Fibroblast of pulmonary artery (primary cell): ENCODE results near the gene ROBO4.
A peak's percentile ranks its signal among the peaks of the same experiment; 100 is the strongest.

Source experiments
- DNase-seq: peaks from one replicate; pipeline ENCODE4 v3.0.0-alpha.2; 2010; ENCODE audit warnings: low read depth
- H3K4me3 ChIP-seq: replicated peaks from 2 replicates; pipeline ENCODE4 v1.5.1; 2011; ENCODE audit warnings: low read depth, mild to moderate bottlenecking, control low read depth, low read length, moderate library complexity
- TF ChIP-seq, protein P1 (sequence below): IDR thresholded peaks from 2 replicates; pipeline ENCODE4 v1.5.1; 2011; ENCODE audit warnings: mild to moderate bottlenecking, control low read depth, low read length, inconsistent platforms; ENCODE audit errors: missing control alignments

The ROBO4 gene

DNA sequence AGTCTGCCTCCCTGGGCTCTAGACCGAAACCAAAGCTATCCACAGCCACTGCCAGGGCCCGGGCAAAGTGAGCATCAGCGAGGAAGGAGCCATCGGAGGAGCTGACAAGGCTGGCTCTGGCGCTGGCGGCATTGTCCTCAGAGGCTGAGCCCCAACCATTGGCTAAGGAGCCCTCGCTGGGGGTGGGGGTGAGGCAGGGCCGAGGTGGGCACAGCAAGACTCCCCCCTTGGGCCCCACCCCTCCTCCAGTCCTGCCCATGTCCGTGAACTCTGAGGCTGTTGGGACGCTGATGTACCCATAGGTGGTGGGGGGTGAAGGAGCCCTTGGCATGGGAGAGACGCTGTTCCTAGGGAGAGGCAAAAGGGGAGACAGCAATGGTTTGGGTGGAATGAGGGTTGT, 11.2 kb downstream of the ROBO4 start:
- TF ChIP-seq, protein P1, sequence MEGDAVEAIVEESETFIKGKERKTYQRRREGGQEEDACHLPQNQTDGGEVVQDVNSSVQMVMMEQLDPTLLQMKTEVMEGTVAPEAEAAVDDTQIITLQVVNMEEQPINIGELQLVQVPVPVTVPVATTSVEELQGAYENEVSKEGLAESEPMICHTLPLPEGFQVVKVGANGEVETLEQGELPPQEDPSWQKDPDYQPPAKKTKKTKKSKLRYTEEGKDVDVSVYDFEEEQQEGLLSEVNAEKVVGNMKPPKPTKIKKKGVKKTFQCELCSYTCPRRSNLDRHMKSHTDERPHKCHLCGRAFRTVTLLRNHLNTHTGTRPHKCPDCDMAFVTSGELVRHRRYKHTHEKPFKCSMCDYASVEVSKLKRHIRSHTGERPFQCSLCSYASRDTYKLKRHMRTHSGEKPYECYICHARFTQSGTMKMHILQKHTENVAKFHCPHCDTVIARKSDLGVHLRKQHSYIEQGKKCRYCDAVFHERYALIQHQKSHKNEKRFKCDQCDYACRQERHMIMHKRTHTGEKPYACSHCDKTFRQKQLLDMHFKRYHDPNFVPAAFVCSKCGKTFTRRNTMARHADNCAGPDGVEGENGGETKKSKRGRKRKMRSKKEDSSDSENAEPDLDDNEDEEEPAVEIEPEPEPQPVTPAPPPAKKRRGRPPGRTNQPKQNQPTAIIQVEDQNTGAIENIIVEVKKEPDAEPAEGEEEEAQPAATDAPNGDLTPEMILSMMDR, result no peak
- DNase-seq, result no peak
- no peak overlapping the region for H3K4me3 ChIP-seq

GRCh38 chr11:124884869-124885479, 12.7 kb downstream of the ROBO4 start:
- no peak overlapping the region for H3K4me3 ChIP-seq
- TF ChIP-seq, protein P1, result no peak
- DNase-seq, result no peak

GRCh38 chr11:124884340-124884739, 13.3 kb downstream of the ROBO4 start:
- TF ChIP-seq, protein P1, result no peak
- no peak for DNase-seq
- H3K4me3 ChIP-seq, result no peak overlapping the region

GRCh38 chr11:124882339-124883071, 15.2 kb downstream of the ROBO4 start:
- peak; percentile 32 for DNase-seq
- TF ChIP-seq, protein P1, result no peak
- H3K4me3 ChIP-seq, result no peak overlapping the region

- TF ChIP-seq, protein P1, result no peak
- H3K4me3 ChIP-seq, result no peak overlapping the region
- DNase-seq, result no peak
These were observed 16.7 kb downstream of the ROBO4 start for GRCh38 chr11:124880958-124881357.

DNA sequence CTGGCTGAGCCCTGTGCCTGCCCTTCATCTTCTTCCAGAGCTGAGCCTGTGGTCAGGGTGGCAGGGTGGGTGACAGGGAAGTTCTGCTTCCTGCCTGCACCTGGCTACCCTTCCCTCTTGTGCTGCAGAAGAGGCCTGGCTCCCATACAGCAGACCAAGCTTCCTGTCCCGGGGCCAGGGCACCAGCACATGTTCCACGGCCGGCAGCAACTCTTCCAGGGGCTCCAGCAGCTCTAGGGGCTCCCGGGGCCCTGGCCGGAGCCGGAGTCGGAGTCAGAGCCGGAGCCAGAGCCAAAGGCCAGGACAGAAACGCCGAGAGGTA, 17.4 kb downstream of the ROBO4 start:
- no peak for DNase-seq
- TF ChIP-seq, protein P1, result no peak
- no peak overlapping the region for H3K4me3 ChIP-seq
